ENCODE data around the gene PAQR4. TPM values are rescaled to one million over a fixed set of nuclear protein-coding genes. Genes with fewer than 3 reads are reported as not detected.
"Not testable (repeated sequence)": the region's sequence is repeated elsewhere in the genome, so short reads cannot be mapped to it uniquely, and the experiment has no call there.

PAQR4 gene
- polyA plus RNA-seq, 1 experiment: 4.4 TPM

DNA sequence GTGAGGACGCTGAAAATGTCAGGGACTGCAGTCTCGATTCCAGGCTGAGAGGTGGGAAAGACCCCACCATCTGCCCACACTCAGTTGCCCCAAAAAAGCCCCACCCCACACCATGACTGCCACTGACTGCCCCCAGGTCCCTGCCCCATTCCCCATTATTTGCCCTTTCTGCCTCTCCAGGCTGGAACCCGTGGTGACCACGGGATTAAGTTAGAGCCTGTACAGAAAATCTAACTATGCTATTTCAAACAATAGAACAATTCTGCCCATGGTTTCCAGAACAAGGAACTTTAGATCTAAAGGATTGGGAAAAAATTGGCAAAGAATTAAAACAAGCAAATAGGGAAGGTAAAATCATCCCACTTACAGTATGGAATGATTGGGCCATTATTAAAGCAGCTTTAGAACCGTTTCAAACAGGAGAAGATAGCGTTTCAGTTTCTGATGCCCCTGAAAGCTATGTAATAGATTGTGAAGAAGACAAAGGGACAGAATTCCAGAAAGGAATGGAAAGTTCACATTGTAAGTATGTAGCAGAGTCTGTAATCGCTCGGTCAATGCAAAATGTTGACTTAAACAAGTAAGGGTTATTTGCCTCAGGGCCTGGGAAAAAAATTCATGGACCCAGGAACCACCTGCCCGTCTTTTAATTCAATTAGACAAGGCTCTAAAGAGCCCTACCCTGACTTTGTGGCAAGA, 43.0 kb upstream of the PAQR4 start:
- H3K36me3 ChIP-seq (ENCODE audit: control insufficient read depth, insufficient read depth, low read length): peaks cover 12% of the 10 kb centered on the region
- H3K4me3 ChIP-seq (ENCODE audit: low read depth, low read length): no peak overlapping the region
- POLR2A ChIA-PET: no interaction called here
- H3K27me3 ChIP-seq (ENCODE audit: control insufficient read depth, insufficient read depth, low read length): no peaks in the 10 kb centered on the region
- no peak for DNase-seq (ENCODE audit: low read depth)
- CTCF ChIA-PET: interaction anchor here (0.5 to 3.9 kb wide), 24 partner anchors 9 to 133 kb away, joined by 3 to 24 read pairs (median 6); partner anchors contain the start of genes FLYWCH1 and FLYWCH2
- TF ChIP-seq, protein P1, sequence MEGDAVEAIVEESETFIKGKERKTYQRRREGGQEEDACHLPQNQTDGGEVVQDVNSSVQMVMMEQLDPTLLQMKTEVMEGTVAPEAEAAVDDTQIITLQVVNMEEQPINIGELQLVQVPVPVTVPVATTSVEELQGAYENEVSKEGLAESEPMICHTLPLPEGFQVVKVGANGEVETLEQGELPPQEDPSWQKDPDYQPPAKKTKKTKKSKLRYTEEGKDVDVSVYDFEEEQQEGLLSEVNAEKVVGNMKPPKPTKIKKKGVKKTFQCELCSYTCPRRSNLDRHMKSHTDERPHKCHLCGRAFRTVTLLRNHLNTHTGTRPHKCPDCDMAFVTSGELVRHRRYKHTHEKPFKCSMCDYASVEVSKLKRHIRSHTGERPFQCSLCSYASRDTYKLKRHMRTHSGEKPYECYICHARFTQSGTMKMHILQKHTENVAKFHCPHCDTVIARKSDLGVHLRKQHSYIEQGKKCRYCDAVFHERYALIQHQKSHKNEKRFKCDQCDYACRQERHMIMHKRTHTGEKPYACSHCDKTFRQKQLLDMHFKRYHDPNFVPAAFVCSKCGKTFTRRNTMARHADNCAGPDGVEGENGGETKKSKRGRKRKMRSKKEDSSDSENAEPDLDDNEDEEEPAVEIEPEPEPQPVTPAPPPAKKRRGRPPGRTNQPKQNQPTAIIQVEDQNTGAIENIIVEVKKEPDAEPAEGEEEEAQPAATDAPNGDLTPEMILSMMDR (IDR thresholded peaks at IDR 0.05; ENCODE audit: insufficient read depth, low read depth, low read length): no peak

DNA sequence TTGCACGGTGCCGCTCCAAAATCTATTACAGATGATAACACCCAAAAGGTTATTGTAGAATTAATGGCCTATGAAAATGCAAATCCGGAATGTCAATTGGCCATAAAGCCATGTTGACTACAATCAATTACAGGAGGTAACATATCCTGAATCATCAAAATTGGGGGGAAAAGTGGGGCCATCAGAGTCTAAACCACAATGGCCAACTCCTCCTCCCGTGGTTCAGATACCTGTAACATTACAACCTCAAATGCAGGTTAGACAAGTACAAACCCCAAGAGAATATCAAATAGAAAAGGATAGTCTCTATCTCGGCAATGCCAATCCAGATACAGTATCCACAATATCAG, 42.5 kb upstream of the PAQR4 start:
- Histone ChIP-seq H3K4me3 (ENCODE audit: low read depth, low read length) (no peak overlapping the region), H3K27me3 (ENCODE audit: control insufficient read depth, insufficient read depth, low read length) (no peaks in the 10 kb centered on the region), H3K36me3 (ENCODE audit: control insufficient read depth, insufficient read depth, low read length) (peaks cover 14% of the 10 kb centered on the region)
- TF ChIP-seq, protein P1 (IDR thresholded peaks at IDR 0.05; ENCODE audit: insufficient read depth, low read depth, low read length): no peak
- POLR2A ChIA-PET: interaction anchor here (1.0 kb wide), 1 partner anchor 21 kb away, joined by 5 read pairs; no protein-coding TSS in a partner anchor
- DNase-seq (ENCODE audit: low read depth): no peak
- CTCF ChIA-PET: interaction anchor here (0.5 to 3.9 kb wide), 24 partner anchors 9 to 132 kb away, joined by 3 to 24 read pairs (median 6); partner anchors contain the start of genes FLYWCH1 and FLYWCH2

DNA sequence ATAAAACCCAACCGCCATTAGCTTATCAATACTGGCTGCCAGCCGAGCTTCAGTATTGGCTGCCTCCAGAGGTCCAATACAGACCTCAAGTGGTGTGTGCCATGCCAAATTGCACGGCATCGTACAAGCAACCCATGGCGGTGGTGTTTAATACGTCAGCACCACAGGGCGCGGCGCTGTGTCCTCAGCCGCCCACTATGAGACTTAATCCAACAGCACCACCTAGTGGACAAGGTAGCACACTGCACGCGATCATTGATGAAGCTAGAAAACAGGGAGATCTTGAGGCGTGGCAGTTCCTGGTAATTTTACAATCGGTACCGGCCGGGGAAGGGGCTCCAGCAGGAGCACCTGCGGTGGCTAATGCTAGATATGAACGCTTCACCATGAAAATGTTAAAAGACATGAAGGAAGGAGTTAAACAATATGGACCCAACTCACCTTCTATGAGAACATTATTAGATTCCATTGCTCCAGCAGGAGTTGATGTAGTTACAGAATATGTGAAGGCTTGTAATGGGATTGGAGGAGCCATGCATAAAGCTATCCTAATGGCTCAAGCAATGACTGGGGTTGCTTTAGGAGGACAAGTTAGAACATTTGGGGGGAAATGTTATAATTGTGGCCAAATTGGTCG, 42.0 kb upstream of the PAQR4 start:
- ChIA-PET POLR2A (interaction anchor here (1.0 kb wide), 1 partner anchor 22 kb away, joined by 5 read pairs; no protein-coding TSS in a partner anchor), CTCF (interaction anchor here (0.5 to 3.9 kb wide), 29 partner anchors 8 to 231 kb away, joined by 3 to 24 read pairs (median 4); partner anchors contain the start of genes FLYWCH1 and FLYWCH2)
- H3K27me3 ChIP-seq (ENCODE audit: control insufficient read depth, insufficient read depth, low read length): no peaks in the 10 kb centered on the region
- no peak for DNase-seq (ENCODE audit: low read depth)
- no peak overlapping the region for H3K4me3 ChIP-seq (ENCODE audit: low read depth, low read length)
- peaks cover 14% of the 10 kb centered on the region for H3K36me3 ChIP-seq (ENCODE audit: control insufficient read depth, insufficient read depth, low read length)
- TF ChIP-seq, protein P1 (IDR thresholded peaks at IDR 0.05; ENCODE audit: insufficient read depth, low read depth, low read length): peak; percentile 93

DNA sequence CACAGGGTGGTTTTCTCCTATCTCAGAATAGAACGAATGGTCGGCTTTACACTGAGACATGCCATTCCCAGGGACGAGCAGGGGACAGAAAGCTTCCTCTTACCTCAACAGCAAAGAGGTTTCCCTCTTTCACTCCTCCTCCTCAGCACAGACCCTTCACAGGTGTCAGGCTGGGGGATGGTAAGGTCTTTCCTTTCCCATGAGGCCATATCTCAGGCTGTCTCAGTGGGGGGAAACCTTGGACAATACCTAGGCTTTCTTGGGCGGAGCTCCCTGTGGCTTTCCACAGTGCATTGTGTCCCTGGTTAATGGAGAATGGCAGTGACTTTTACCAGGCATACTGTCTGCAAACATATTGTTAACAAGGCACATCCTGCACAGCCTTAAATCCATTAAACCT, 41.0 kb upstream of the PAQR4 start:
- H3K36me3 ChIP-seq (ENCODE audit: control insufficient read depth, insufficient read depth, low read length): peaks cover 13% of the 10 kb centered on the region
- H3K4me3 ChIP-seq (ENCODE audit: low read depth, low read length); DNase-seq (ENCODE audit: low read depth); POLR2A ChIA-PET; H3K27me3 ChIP-seq (ENCODE audit: control insufficient read depth, insufficient read depth, low read length): not testable (repeated sequence)
- CTCF ChIA-PET: interaction anchor here (1.1 to 3.0 kb wide), 4 partner anchors 9 to 52 kb away, joined by 4 to 24 read pairs (median 8); no protein-coding TSS in a partner anchor

DNA sequence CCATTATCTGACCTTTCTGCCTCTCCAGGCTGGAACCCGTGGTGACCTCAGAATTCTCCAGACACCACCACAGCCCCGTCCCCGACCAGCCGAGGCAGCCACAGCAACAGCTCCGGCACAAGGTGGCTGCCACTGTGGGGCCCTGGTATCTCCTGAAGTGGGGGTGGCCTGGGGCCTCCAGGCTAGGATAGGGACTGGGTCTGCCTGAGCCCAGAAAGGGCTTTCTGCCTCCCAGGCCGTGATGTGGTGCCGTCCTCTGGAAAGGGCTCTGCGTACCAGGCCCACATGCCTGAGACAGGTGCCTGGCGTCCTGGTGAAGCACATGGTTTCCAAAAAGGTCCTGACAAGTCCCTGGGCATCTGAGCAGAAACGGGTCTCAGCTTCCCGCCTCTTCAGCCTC, 40.4 kb upstream of the PAQR4 start:
- TF ChIP-seq, protein P1 (IDR thresholded peaks at IDR 0.05; ENCODE audit: insufficient read depth, low read depth, low read length): no peak
- ChIA-PET CTCF (interaction anchor here (1.4 to 3.0 kb wide), 3 partner anchors 9 to 60 kb away, joined by 4 to 24 read pairs (median 6); no protein-coding TSS in a partner anchor), POLR2A (no interaction called here)
- Histone ChIP-seq H3K4me3 (ENCODE audit: low read depth, low read length) (no peak overlapping the region), H3K36me3 (ENCODE audit: control insufficient read depth, insufficient read depth, low read length) (peaks cover 17% of the 10 kb centered on the region), H3K27me3 (ENCODE audit: control insufficient read depth, insufficient read depth, low read length) (no peaks in the 10 kb centered on the region)
- no peak for DNase-seq (ENCODE audit: low read depth)

All from BJ (cell line).